Measurements from ENCODE around the gene KLLN. TPM values are rescaled to one million over a fixed set of nuclear protein-coding genes. Genes with fewer than 3 reads are reported as not detected.

The KLLN gene
- total RNA-seq, 1 experiment from 2014 or later: 0.15 TPM

DNA sequence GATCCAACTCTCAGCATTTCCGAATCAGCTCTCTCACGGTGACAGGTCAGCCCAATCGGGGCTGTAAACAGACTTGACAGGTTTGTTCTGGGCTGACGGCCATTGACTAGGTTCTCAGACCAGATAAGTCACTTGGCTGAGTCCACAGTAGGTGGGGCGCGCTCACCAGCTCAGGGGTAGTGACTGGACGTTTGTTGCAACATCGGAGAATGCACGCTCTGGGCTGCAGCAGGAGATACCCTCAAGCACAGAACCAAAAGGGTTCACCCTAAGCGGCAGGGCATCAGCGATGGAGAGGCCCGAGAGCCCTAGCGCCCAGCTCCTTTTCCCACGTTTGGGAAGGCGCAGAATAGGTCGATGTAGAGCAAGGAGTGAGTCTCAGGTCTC, 1.8 kb downstream of the KLLN start:
- Histone ChIP-seq H3K4me2 (ENCODE audit: low read length) (peak overlapping the region; percentile 99), H3K27me3 (ENCODE audit: low read length) (no peaks in the 10 kb centered on the region), H3F3A (ENCODE audit: low read length, unreplicated experiment) (no peaks in the 10 kb centered on the region), H3K9ac (ENCODE audit: low read length) (peak overlapping the region; percentile 95), H2AFZ (ENCODE audit: low read length) (peak overlapping the region; percentile 85), H3K9me3 (ENCODE audit: low read length) (no peaks in the 10 kb centered on the region), H4K20me1 (ENCODE audit: low read length) (peaks cover 23% of the 10 kb centered on the region), H3K79me2 (ENCODE audit: low read length) (peaks cover 25% of the 10 kb centered on the region), H3K27ac (ENCODE audit: low read length) (peak overlapping the region; percentile 97), H3K36me3 (ENCODE audit: low read depth, low read length) (no peaks in the 10 kb centered on the region), H3K4me1 (ENCODE audit: insufficient read depth, low read length) (peaks cover 16% of the 10 kb centered on the region; the same call in 1 of the 2 replicates), H3K9me2 (replicated peaks; ENCODE audit: low read length) (no peaks in the 10 kb centered on the region), H3K4me3 (ENCODE audit: low read length) (peak overlapping the region; percentile 94)
- TF ChIP-seq EZH2 (IDR thresholded peaks at IDR 0.05; ENCODE audit: low read length, unreplicated experiment) (no peak), EZH2phosphoT487 (IDR thresholded peaks at IDR 0.05; ENCODE audit: borderline replicate concordance, low read length) (no peak)
- TF ChIP-seq, protein P1, sequence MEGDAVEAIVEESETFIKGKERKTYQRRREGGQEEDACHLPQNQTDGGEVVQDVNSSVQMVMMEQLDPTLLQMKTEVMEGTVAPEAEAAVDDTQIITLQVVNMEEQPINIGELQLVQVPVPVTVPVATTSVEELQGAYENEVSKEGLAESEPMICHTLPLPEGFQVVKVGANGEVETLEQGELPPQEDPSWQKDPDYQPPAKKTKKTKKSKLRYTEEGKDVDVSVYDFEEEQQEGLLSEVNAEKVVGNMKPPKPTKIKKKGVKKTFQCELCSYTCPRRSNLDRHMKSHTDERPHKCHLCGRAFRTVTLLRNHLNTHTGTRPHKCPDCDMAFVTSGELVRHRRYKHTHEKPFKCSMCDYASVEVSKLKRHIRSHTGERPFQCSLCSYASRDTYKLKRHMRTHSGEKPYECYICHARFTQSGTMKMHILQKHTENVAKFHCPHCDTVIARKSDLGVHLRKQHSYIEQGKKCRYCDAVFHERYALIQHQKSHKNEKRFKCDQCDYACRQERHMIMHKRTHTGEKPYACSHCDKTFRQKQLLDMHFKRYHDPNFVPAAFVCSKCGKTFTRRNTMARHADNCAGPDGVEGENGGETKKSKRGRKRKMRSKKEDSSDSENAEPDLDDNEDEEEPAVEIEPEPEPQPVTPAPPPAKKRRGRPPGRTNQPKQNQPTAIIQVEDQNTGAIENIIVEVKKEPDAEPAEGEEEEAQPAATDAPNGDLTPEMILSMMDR (conservative IDR thresholded peaks at IDR 0.05; ENCODE audit: low read depth, low read length): no peak
- CTCF ChIA-PET: interaction anchor here (0.8 kb wide), 1 partner anchor 66 kb away, joined by 4 read pairs; no protein-coding TSS in a partner anchor
- ATAC-seq: peak; percentile 29
- intact Hi-C loops (cut with micrococcal nuclease): loop anchor here (2.0 kb wide), 1 partner anchor 15 kb away; no protein-coding TSS in a partner anchor
- peak; percentile 84 for DNase-seq
- BruUV-seq (replicated peaks): TSS peak; percentile 70
- POLR2A ChIA-PET (ENCODE audit: unreplicated experiment): interaction anchor here (0.5 to 1.3 kb wide), 4 partner anchors 16 to 51 kb away, joined by 3 to 4 read pairs (median 4); partner anchors contain the start of gene ATAD1

DNA sequence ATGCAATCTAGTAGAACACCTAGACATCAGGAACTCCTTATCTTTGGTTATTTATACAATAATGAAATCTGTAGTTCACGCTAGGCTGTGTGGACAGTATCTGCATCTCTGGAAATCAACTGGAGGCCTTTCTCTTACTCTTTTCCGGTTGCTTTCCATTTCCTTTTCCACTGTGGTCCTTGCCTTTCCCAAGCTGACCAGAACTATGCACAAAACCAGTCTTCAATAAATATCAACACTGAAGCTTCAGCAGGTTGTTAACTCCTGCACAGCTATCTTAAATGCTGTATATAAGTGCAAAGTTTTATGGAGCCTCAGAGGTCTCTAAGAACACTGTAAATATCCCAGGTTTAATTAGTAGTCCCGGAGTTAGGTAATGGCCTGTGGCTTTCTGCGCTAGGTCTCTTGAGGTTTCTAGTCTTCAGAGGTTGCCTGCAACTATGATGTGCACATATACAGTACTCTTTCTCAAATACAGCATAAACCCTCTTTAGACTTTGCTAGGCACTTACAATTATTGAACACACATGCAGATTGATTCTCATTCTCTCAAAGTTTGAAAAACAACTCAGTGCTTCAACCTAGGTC, 2.4 kb downstream of the KLLN start:
- intact Hi-C loops (cut with micrococcal nuclease): loop anchor here (2.0 kb wide), 1 partner anchor 14 kb away; no protein-coding TSS in a partner anchor
- Histone ChIP-seq H3K9me2 (replicated peaks; ENCODE audit: low read length) (no peaks in the 10 kb centered on the region), H2AFZ (ENCODE audit: low read length) (peak overlapping the region; percentile 85), H3K36me3 (ENCODE audit: low read depth, low read length) (no peaks in the 10 kb centered on the region), H3K9ac (ENCODE audit: low read length) (peak overlapping the region; percentile 95), H3K79me2 (ENCODE audit: low read length) (peaks cover 19% of the 10 kb centered on the region), H3K4me3 (ENCODE audit: low read length) (peak overlapping the region; percentile 94), H3K27me3 (ENCODE audit: low read length) (no peaks in the 10 kb centered on the region), H4K20me1 (ENCODE audit: low read length) (peaks cover 17% of the 10 kb centered on the region), H3F3A (ENCODE audit: low read length, unreplicated experiment) (no peaks in the 10 kb centered on the region), H3K4me1 (ENCODE audit: insufficient read depth, low read length) (peaks cover 16% of the 10 kb centered on the region; the same call in 1 of the 2 replicates), H3K9me3 (ENCODE audit: low read length) (no peaks in the 10 kb centered on the region), H3K4me2 (ENCODE audit: low read length) (peak overlapping the region; percentile 99), H3K27ac (ENCODE audit: low read length) (peak overlapping the region; percentile 97)
- POLR2A ChIA-PET (ENCODE audit: unreplicated experiment): interaction anchor here (0.5 to 1.3 kb wide), 4 partner anchors 15 to 50 kb away, joined by 3 to 4 read pairs (median 4); partner anchors contain the start of gene ATAD1
- DNase-seq (no peak), ATAC-seq (no peak)
- TF ChIP-seq, protein P1 (conservative IDR thresholded peaks at IDR 0.05; ENCODE audit: low read depth, low read length): no peak
- TF ChIP-seq EZH2phosphoT487 (IDR thresholded peaks at IDR 0.05; ENCODE audit: borderline replicate concordance, low read length) (no peak), EZH2 (IDR thresholded peaks at IDR 0.05; ENCODE audit: low read length, unreplicated experiment) (no peak)
- CTCF ChIA-PET: interaction anchor here (0.8 kb wide), 1 partner anchor 66 kb away, joined by 4 read pairs; no protein-coding TSS in a partner anchor
- BruUV-seq (replicated peaks): no TSS peak

Data from PC-3 (cell line).